Sigmoid colon (tissue), 7 donors: ENCODE results near the gene SLC12A9. TPM values are rescaled to one million over a fixed set of nuclear protein-coding genes. Genes with fewer than 3 reads are reported as not detected.

Experiments
- DNase-seq: peaks from one replicate; pipeline ENCODE4 v3.0.0-alpha.2; 2019
- H3K27ac ChIP-seq, 4 donors: fragments of 200-600 bp; sonication (generic); one replicate each; pipeline ENCODE4 v1.5.1; 2016 to 2019; ENCODE audit warnings: mild to moderate bottlenecking in 1 of 4
- H3K27me3 ChIP-seq, 3 donors: fragments of 200-600 bp; sonication (generic); one replicate each; pipeline ENCODE4 v1.5.1; 2019; ENCODE audit warnings: mild to moderate bottlenecking in 1 of 3
- H3K36me3 ChIP-seq, 4 donors: fragments of 200-600 bp; sonication (generic); one replicate each; pipeline ENCODE4 v1.5.1; 2016 to 2019
- H3K4me1 ChIP-seq, 4 donors: fragments of 200-600 bp; sonication (generic); one replicate each; pipeline ENCODE4 v1.5.1; 2017 to 2019
- H3K4me3 ChIP-seq, 4 donors: fragments of 200-600 bp; sonication (generic); one replicate each; pipeline ENCODE4 v1.5.1; 2017 to 2019; ENCODE audit warnings: mild to moderate bottlenecking in 2 of 4, moderate library complexity in 1 of 4
- H3K9me3 ChIP-seq, 4 donors: fragments of 200-600 bp in 3 of 4; sonication (generic) in 3 of 4; one replicate each; pipeline versions ENCODE4 v1.5.1 to v1.6.1; 2013 to 2019
- EP300 ChIP-seq, 4 donors: sonication (generic); formaldehyde crosslinking; IDR thresholded peaks; one replicate each; pipeline ENCODE4 v1.6.1; 2017; ENCODE audit warnings: antibody characterized with exemption in 4 of 4
- POLR2A ChIP-seq, 2 donors: fragments of 450-650 bp; IDR thresholded peaks; one replicate each; pipeline ENCODE4 v1.6.1; 2016; ENCODE audit warnings: antibody characterized with exemption in 2 of 2, mild to moderate bottlenecking in 2 of 2, moderate library complexity in 2 of 2
- POLR2AphosphoS5 ChIP-seq, 4 donors: sonication (generic); formaldehyde crosslinking; IDR thresholded peaks; one replicate each; pipeline ENCODE4 v1.6.1; 2017; ENCODE audit warnings: antibody characterized with exemption in 4 of 4
- WGBS, 2 donors: extraction: QIAGEN DNeasy Blood & Tissue Kit; methylation state at CpG; one replicate each; pipeline ENCODE4 v1.1.7; 2013; 5-methylcytosine and 5-hydroxymethylcytosine counted together
- intact Hi-C: fragments of 100-400 bp; cut with DNase I; formaldehyde crosslinking; loops from one replicate; pipeline ENCODE4 v1.15.1; 2023
- polyA plus RNA-seq, 3 donors: library from polyadenylated mRNA; stranded (reverse); fragments of 200-250 nt; gene quantifications; one replicate each; pipeline ENCODE4 v1.2.3, GENCODE V29; 2013
- total RNA-seq, 4 donors: library from RNA; depleted of rRNA; stranded (reverse); fragments of >200 nt; gene quantifications; one replicate each; pipeline ENCODE4 v1.1.0, GENCODE V29; 2016
- TF ChIP-seq, protein P1 (sequence below), 4 experiments: fragments of 450-650 bp in 3 of 4; fragments of 200-600 bp in 1 of 4; IDR thresholded peaks; one replicate each; pipeline ENCODE4 v1.5.1; 2016 to 2019; ENCODE audit warnings: antibody characterized with exemption in 4 of 4, mild to moderate bottlenecking in 3 of 4, moderate library complexity in 2 of 4
- donor health status: healthy with polysubstance abuse.
- donor health status: Bipolar disorder and iron deficiency.
- donor health status: healthy.

SLC12A9 gene
- total and polyA plus RNA-seq, 7 donors = 2.5 to 34.2 (median 12.1) TPM

DNA sequence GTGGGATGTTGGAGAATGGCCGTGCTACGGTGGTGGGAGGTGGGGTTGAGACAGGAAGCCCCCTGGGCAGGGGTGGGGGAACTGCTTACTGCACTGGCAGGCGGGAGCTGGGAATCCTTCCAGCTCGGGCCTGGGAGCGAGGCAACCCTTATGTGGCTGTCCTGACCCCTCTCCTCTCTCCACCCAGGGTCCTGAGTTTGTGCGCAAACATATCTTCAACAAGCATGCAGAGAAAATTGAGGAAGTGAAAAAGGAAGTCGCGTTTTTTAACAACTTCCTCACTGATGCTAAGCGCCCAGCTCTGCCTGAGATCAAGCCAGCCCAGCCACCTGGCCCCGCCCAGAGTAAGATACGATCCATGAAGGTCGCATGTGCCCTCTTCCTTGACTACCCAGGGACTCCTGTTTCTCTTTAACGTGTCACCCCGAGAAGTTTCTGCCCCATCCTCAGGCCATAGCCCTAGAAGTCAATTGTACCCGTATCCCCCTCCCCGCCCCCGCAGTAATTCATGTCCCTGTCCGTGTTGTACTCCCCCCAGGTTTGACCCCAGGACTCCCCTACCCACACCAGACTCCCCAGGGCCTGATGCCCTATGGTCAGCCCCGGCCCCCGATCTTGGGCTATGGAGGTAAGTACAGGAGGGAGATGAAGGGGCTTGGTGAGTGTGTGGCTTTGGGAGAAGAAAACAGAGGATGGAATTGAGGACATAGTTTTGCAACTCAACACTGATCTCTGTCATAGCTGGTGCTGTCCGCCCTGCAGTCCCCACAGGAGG lies 35.2 kb downstream of the SLC12A9 start:
- H3K4me1 ChIP-seq = peaks cover 0 to 38% (median 32%) of the 10 kb centered on the region in 4 donors
- no peak for TF ChIP-seq EP300 (IDR thresholded peaks at IDR 0.05)
- TF ChIP-seq POLR2A (IDR thresholded peaks at IDR 0.05) = no peak
- TF ChIP-seq, protein P1, sequence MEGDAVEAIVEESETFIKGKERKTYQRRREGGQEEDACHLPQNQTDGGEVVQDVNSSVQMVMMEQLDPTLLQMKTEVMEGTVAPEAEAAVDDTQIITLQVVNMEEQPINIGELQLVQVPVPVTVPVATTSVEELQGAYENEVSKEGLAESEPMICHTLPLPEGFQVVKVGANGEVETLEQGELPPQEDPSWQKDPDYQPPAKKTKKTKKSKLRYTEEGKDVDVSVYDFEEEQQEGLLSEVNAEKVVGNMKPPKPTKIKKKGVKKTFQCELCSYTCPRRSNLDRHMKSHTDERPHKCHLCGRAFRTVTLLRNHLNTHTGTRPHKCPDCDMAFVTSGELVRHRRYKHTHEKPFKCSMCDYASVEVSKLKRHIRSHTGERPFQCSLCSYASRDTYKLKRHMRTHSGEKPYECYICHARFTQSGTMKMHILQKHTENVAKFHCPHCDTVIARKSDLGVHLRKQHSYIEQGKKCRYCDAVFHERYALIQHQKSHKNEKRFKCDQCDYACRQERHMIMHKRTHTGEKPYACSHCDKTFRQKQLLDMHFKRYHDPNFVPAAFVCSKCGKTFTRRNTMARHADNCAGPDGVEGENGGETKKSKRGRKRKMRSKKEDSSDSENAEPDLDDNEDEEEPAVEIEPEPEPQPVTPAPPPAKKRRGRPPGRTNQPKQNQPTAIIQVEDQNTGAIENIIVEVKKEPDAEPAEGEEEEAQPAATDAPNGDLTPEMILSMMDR (IDR thresholded peaks at IDR 0.05) = no peak
- no peak for TF ChIP-seq POLR2AphosphoS5 (IDR thresholded peaks at IDR 0.05)
- H3K9me3 ChIP-seq = no peaks in the 10 kb centered on the region
- no peak for DNase-seq
- intact Hi-C loops = no loop called here
- peaks cover 47 to 59% (median 54%) of the 10 kb centered on the region in 4 donors for H3K36me3 ChIP-seq
- peak overlapping the region; percentile 90 to 94 (median 93) for H3K27ac ChIP-seq
- 35 to 40% methylated on average over 21 of the region's 21 CpGs for WGBS, 2 donors
- H3K4me3 ChIP-seq = no peak overlapping the region
- no peaks in the 10 kb centered on the region for H3K27me3 ChIP-seq

DNA sequence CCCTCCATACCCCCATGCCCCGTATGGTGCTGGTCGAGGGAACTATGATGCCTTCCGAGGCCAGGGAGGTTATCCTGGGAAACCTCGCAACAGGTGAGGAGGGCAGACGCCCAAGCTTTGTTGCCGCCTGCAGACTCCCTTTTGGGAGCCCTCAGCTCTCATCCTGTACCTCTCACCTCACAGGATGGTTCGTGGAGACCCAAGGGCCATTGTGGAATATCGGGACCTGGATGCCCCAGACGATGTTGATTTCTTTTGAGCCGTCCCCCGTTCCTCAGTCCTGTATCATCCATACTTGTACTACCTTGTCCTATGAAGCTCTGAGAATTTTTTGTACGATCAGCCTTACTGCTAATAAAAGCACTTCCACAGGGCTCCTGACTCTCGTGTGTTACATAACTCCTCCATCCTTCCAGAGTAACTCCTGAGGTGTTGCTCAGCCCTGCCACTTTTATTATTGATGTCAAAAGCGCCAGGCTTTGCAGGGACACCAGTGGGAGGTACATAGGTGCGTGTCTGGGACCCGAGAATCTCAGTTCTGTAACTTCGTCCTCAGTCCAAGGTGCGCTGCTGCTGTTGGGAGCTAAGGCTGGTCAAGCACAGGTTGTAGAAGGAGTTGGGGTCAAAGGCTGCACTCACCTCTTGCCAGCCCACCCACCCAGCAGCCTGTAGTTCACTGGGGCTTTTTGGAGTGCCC lies 35.9 kb downstream of the SLC12A9 start:
- Histone ChIP-seq H3K27me3 (no peaks in the 10 kb centered on the region), H3K9me3 (no peaks in the 10 kb centered on the region), H3K27ac (peak overlapping the region; percentile 90 to 94 (median 93)), H3K36me3 (peaks cover 41 to 52% (median 48%) of the 10 kb centered on the region in 4 donors), H3K4me1 (peaks cover 0 to 38% (median 32%) of the 10 kb centered on the region in 4 donors), H3K4me3 (peak overlapping the region; percentile 53 to 70 (median 66))
- 63 to 80% methylated on average over 18 of the region's 18 CpGs for WGBS, 2 donors
- TF ChIP-seq, protein P1 (IDR thresholded peaks at IDR 0.05) = no peak
- TF ChIP-seq POLR2AphosphoS5 (IDR thresholded peaks at IDR 0.05) (no peak), EP300 (IDR thresholded peaks at IDR 0.05) (no peak), POLR2A (IDR thresholded peaks at IDR 0.05) (no peak)
- no peak for DNase-seq
- intact Hi-C loops = no loop called here

GRCh38 chr7:100888988-100889750 lies 36.7 kb downstream of the SLC12A9 start, which contains the start of gene UFSP1:
TSS of gene UFSP1 (minus strand) at chr7:100889715. CDS start at chr7:100889271, 444 bp downstream.
- intact Hi-C loops = no loop called here
- H3K27me3 ChIP-seq = no peaks in the 10 kb centered on the region
- no peaks in the 10 kb centered on the region for H3K9me3 ChIP-seq
- peaks cover 38 to 45% (median 42%) of the 10 kb centered on the region in 4 donors for H3K36me3 ChIP-seq
- DNase-seq = peak; percentile 72
- H3K4me1 ChIP-seq = peaks cover 0 to 38% (median 32%) of the 10 kb centered on the region in 4 donors
- WGBS, 2 donors = 2 to 4% methylated on average over 72 to 73 of the region's 73 CpGs
- peak within 1 kb of the TSS; percentile 90 to 94 (median 93) for H3K27ac ChIP-seq
- TF ChIP-seq POLR2A (IDR thresholded peaks at IDR 0.05) (no peak), POLR2AphosphoS5 (IDR thresholded peaks at IDR 0.05) (no peak)
- TF ChIP-seq, protein P1 (IDR thresholded peaks at IDR 0.05) = no peak
- H3K4me3 ChIP-seq = peak within 1 kb of the TSS; percentile 53 to 70 (median 66)

DNA sequence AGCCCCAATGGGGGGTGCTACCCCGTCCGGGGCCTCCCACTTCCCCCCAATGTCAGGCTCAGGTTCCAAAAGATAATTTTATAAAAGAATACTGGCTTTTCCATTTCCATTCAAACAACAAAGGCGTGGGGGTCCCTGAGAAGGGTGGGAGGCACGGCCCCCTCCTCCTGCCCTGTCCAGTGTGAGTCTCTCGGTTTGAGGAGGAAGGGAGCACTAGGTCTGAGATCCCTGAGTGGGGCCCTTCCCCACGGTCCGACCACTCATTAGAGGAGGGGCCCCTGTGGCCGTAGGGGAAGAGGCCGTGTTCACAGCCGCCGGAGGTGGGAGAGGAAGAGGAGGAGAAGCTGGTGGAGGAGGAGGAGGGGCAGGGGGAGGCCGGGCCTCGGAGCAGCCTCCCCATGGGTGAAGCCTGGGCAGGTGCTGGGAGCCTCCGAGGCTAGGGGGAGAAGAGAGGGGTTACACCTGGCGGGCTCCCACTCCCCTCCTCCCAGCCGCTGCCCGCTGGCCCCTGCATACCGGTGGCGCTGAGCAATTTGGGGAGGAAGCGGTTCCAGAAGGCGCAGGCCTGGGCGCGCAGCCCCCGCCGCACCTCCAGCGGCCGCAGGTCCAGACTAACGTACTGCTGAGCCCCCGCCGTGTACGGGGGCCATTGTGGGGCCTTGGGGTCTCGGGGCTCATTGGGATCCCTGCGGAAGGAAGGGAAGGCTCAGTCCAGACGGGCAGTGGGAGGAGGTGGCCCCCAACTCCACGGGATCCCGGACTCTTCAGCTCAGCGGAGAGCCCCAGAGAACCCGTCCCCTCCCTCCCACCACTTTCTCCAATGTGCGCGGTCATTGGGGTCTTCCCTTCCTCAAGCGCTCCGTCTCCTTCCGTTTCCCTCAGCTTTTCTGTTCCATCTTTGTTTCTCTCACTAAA lies 38.4 kb downstream of the SLC12A9 start:
- 22 to 58% methylated on average over 43 of the region's 43 CpGs for WGBS, 2 donors
- no peak for TF ChIP-seq EP300 (IDR thresholded peaks at IDR 0.05)
- TF ChIP-seq, protein P1 (IDR thresholded peaks at IDR 0.05) = no peak
- TF ChIP-seq POLR2A (IDR thresholded peaks at IDR 0.05) = no peak
- no peak for TF ChIP-seq POLR2AphosphoS5 (IDR thresholded peaks at IDR 0.05)
- peaks cover 10 to 17% (median 15%) of the 10 kb centered on the region in 3 donors for H3K27me3 ChIP-seq
- DNase-seq = peak; percentile 66
- H3K9me3 ChIP-seq = no peaks in the 10 kb centered on the region
- peaks cover 0 to 54% (median 49%) of the 10 kb centered on the region in 4 donors for H3K4me1 ChIP-seq
- intact Hi-C loops = loop anchor here (10.0 kb wide), 1 partner anchor 274 kb away; the partner anchor contains the start of gene VGF
- peak overlapping the region; percentile 90 to 94 (median 93) for H3K27ac ChIP-seq
- H3K4me3 ChIP-seq = peak overlapping the region; percentile 53 to 70 (median 59)
- H3K36me3 ChIP-seq = peaks cover 21 to 27% (median 24%) of the 10 kb centered on the region in 4 donors
